B cell (primary cell): ENCODE data around the gene ABCB10. TPM values are rescaled to one million over a fixed set of nuclear protein-coding genes. Genes with fewer than 3 reads are reported as not detected.

ENCODE experiments used
- ATAC-seq: fragments of 200-7000 bp; cut with Tn5 transposase; one replicate; pipeline ENCODE4 v1.10.0; 2021; ENCODE audit warnings: low read depth, mild to moderate bottlenecking, moderate number of reproducible peaks, moderate library complexity
- CTCF ChIA-PET: fragments of 350-600 bp; sonication (Branson Sonifier 250); formaldehyde crosslinking; loops from one replicate; lab custom pipeline; 2021; ENCODE audit warnings: antibody characterized with exemption, inconsistent platforms; lab: Charles Lee
- POLR2A ChIA-PET: fragments of 350-600 bp; sonication (Branson Sonifier 250); formaldehyde crosslinking; loops from one replicate; lab custom pipeline; 2021; ENCODE audit warnings: antibody characterized with exemption; lab: Charles Lee
- DNase-seq: peaks from one replicate; pipeline ENCODE4 v3.0.0; 2013
- H2AFZ ChIP-seq: 2 replicates; pipeline ENCODE4 v1.6.1; 2012; ENCODE audit warnings: mild to moderate bottlenecking, low read depth, low read length; ENCODE audit not compliant: insufficient read depth, poor library complexity, severe bottlenecking
- H3K27ac ChIP-seq, 2 donors: 1 replicate in 1 of 2; 2 replicates in 1 of 2; pipeline ENCODE4 v1.5.1; 2012 to 2013; ENCODE audit warnings: low read length in 2 of 2, mild to moderate bottlenecking in 2 of 2, moderate library complexity in 1 of 2
- H3K27me3 ChIP-seq, 4 experiments: fragments of 200-600 bp in 1 of 4; sonication (generic) in 1 of 4; replicated peaks in 1 of 4; 1 replicate in 2 of 4; 2 replicates in 2 of 4; pipeline versions ENCODE4 v1.6.1 to v1.7.0; 2013 to 2016; ENCODE audit warnings: low read length in 3 of 4, mild to moderate bottlenecking in 2 of 4, mixed read lengths in 1 of 4, moderate library complexity in 1 of 4; ENCODE audit not compliant: insufficient read depth in 4 of 4, control insufficient read depth in 3 of 4; ENCODE audit errors: control extremely low read depth in 1 of 4
- H3K36me3 ChIP-seq, 2 experiments: replicated peaks in 1 of 2; 1 replicate in 1 of 2; 2 replicates in 1 of 2; pipeline versions ENCODE4 v1.6.1 to v1.7.1; 2013; ENCODE audit warnings: low read length in 1 of 2; ENCODE audit not compliant: insufficient read depth in 2 of 2, control insufficient read depth in 1 of 2; ENCODE audit errors: control extremely low read depth in 1 of 2, extremely low read depth in 1 of 2
- H3K4me1 ChIP-seq, 2 donors: fragments of 200-600 bp in 1 of 2; sonication (generic) in 1 of 2; 1 replicate in 1 of 2; 2 replicates in 1 of 2; pipeline versions ENCODE4 v1.5.1 to v1.6.1; 2013 to 2017; ENCODE audit warnings: low read length in 2 of 2; ENCODE audit not compliant: control insufficient read depth in 2 of 2, insufficient read depth in 2 of 2
- H3K4me2 ChIP-seq: replicated peaks from 2 replicates; pipeline ENCODE3; 2012; ENCODE audit warnings: mild to moderate bottlenecking, low read depth, low read length; ENCODE audit not compliant: poor library complexity, severe bottlenecking
- H3K4me3 ChIP-seq, 5 experiments: fragments of 200-600 bp in 1 of 5; sonication (generic) in 1 of 5; 1 replicate in 3 of 5; 2 replicates in 2 of 5; pipeline versions ENCODE4 v1.5.1 to v1.7.0; 2011 to 2016; ENCODE audit warnings: low read length in 4 of 5, mild to moderate bottlenecking in 4 of 5, low read depth in 2 of 5, control low read depth in 1 of 5, moderate library complexity in 1 of 5; ENCODE audit not compliant: insufficient read depth in 1 of 5; ENCODE audit errors: control extremely low read depth in 1 of 5, extremely low read depth in 1 of 5
- H3K79me2 ChIP-seq: fragments of 200-600 bp; sonication (generic); one replicate; pipeline ENCODE4 v1.6.0; 2016; ENCODE audit warnings: low read length; ENCODE audit not compliant: control insufficient read depth, insufficient read depth
- H3K9ac ChIP-seq: fragments of 200-600 bp; sonication (generic); 2 replicates; pipeline ENCODE4 v1.6.1; 2017; ENCODE audit warnings: mild to moderate bottlenecking, low read length, moderate library complexity
- H3K9me3 ChIP-seq, 3 donors: one replicate each; pipeline versions ENCODE4 v1.6.1 to v1.7.1; 2013; ENCODE audit warnings: low read length in 2 of 3; ENCODE audit not compliant: control insufficient read depth in 2 of 3, insufficient read depth in 1 of 3; ENCODE audit errors: control extremely low read depth in 1 of 3
- H4K20me1 ChIP-seq: 2 replicates; pipeline ENCODE4 v1.6.0; 2012; ENCODE audit warnings: mild to moderate bottlenecking, low read length; ENCODE audit not compliant: insufficient read depth, control insufficient read depth, poor library complexity, severe bottlenecking
- H3K27ac Mint-ChIP-seq: one replicate; pipeline ENCODE4 v1.8.0; 2021; ENCODE audit warnings: mixed read lengths
- H3K27me3 Mint-ChIP-seq: one replicate; pipeline ENCODE4 v1.8.0; 2021; ENCODE audit warnings: mixed read lengths
- H3K4me1 Mint-ChIP-seq: one replicate; pipeline ENCODE4 v1.8.0; 2021; ENCODE audit warnings: mixed read lengths
- H3K4me3 Mint-ChIP-seq: one replicate; pipeline ENCODE4 v1.8.0; 2021; ENCODE audit warnings: mixed read lengths
- H3K9me3 Mint-ChIP-seq: one replicate; pipeline ENCODE4 v1.8.0; 2022; ENCODE audit warnings: mixed read lengths; ENCODE audit not compliant: insufficient read depth
- CTCF ChIP-seq: fragments of 200-600 bp; IDR thresholded peaks from one replicate; pipeline ENCODE4 v1.8.0; 2022; ENCODE audit warnings: antibody characterized with exemption, mild to moderate bottlenecking
- EZH2 ChIP-seq: IDR thresholded peaks from 2 replicates; pipeline ENCODE4 v1.6.1; 2012; ENCODE audit warnings: borderline replicate concordance, low read depth, mild to moderate bottlenecking, moderate library complexity, low read length; ENCODE audit not compliant: insufficient read depth, poor library complexity, severe bottlenecking
- WGBS: methylation state at CpG from one replicate; pipeline ENCODE4 v1.1.5; 2013; ENCODE audit warnings: missing lambda C conversion rate; ENCODE audit not compliant: insufficient coverage; 5-methylcytosine and 5-hydroxymethylcytosine counted together
- intact Hi-C: fragments of 100-400 bp; cut with micrococcal nuclease; formaldehyde crosslinking; loops from one replicate; pipeline ENCODE4 v1.10.0; 2022
- polyA plus RNA-seq: library from polyadenylated mRNA; depleted of rRNA; stranded (reverse); fragments of >200 nt; gene quantifications from 2 replicates; pipeline ENCODE4 v1.2.3, GENCODE V29; 2012
- total RNA-seq, 2 donors: library from RNA; stranded (reverse); fragments of 120-200 nt in 1 of 2; gene quantifications; 1 replicate in 1 of 2; 2 replicates in 1 of 2; pipeline versions ENCODE4 v1.2.3 to v1.2.4, GENCODE V29; 2013 to 2022

ABCB10 gene
- total and polyA plus RNA-seq, 2 donors (not counting 1 experiment from before 2014, with no cell fraction given), result 6.5 to 18.6 TPM

GRCh38 chr1:229547542-229547941, 11.0 kb downstream of the ABCB10 start:
- Histone ChIP-seq H3K4me1 (peaks cover 0 to 2% of the 10 kb centered on the region in 2 donors), H2AFZ (no peak overlapping the region), H3K9ac (no peak overlapping the region), H3K27ac (no peak overlapping the region), H3K9me3 (no peaks in the 10 kb centered on the region), H3K27me3 (no peaks in the 10 kb centered on the region), H4K20me1 (no peaks in the 10 kb centered on the region), H3K79me2 (peaks cover 26% of the 10 kb centered on the region), H3K36me3 (peaks cover 3 to 28% of the 10 kb centered on the region in 2 experiments), H3K4me2 (no peak overlapping the region), H3K4me3 (no peak overlapping the region)
- intact Hi-C loops, result no loop called here
- no peak for TF ChIP-seq EZH2
- TF ChIP-seq CTCF, result no peak
- 98% methylated on average over 4 of the region's 7 CpGs for WGBS
- Mint-ChIP-seq H3K27ac (no peak overlapping the region), H3K4me3 (no peak overlapping the region), H3K9me3 (no peaks in the 10 kb centered on the region), H3K27me3 (no peaks in the 10 kb centered on the region), H3K4me1 (peaks cover 10% of the 10 kb centered on the region)
- POLR2A ChIA-PET, result no interaction called here
- ATAC-seq (no peak), DNase-seq (no peak)
- CTCF ChIA-PET, result no interaction called here

DNA sequence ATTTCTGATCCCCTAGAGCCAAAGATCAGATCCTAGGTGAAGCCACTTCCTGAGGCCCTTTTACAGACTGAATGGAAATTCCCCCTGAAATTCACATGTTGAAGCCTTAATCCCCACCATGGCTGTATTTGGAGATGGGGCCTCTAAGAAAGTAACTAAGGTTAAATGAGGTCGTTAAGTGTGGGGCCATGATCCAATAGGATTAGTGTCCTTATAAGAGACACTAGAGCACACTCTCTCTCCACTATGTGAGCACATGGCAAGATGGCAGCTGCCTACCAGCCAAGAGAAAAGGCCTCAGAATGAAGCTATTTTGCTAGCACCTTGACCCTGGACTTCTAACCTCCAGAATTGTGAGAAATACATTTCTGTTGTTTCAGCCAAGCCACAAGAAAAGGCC, 13.9 kb downstream of the ABCB10 start:
- no peak overlapping the region for H3K27ac Mint-ChIP-seq
- no peak for TF ChIP-seq CTCF
- TF ChIP-seq EZH2, result no peak

More for the DNA sequence above, 13.9 kb downstream of the ABCB10 start:
- no peak overlapping the region for H3K4me2 ChIP-seq
- Mint-ChIP-seq H3K9me3 (no peaks in the 10 kb centered on the region), H3K4me3 (no peak overlapping the region), H3K27me3 (no peaks in the 10 kb centered on the region), H3K4me1 (peaks cover 13% of the 10 kb centered on the region)
- ChIA-PET POLR2A (no interaction called here), CTCF (no interaction called here)
- H3K4me1 ChIP-seq, result peaks cover 5 to 7% of the 10 kb centered on the region in 2 donors
- no peak for DNase-seq
- no peak overlapping the region for H3K9ac ChIP-seq
- no peak overlapping the region for H3K4me3 ChIP-seq
- H3K27me3 ChIP-seq, result no peaks in the 10 kb centered on the region
- H3K36me3 ChIP-seq, result peaks cover 3 to 43% of the 10 kb centered on the region in 2 experiments
- no CpG with 5 or more reads among the region's 1 CpG for WGBS
- H3K27ac ChIP-seq, result no peak overlapping the region
- H3K9me3 ChIP-seq, result no peaks in the 10 kb centered on the region
- intact Hi-C loops, result no loop called here
- no peak for ATAC-seq
- H4K20me1 ChIP-seq, result no peaks in the 10 kb centered on the region
- H3K79me2 ChIP-seq, result peaks cover 7% of the 10 kb centered on the region
- no peak overlapping the region for H2AFZ ChIP-seq
